HL-60 (cell line): ENCODE measurements around the gene CSMD2.

Source experiments
- DNase-seq, 2 experiments: peaks; one replicate each; pipeline ENCODE4 v3.0.0-alpha.2; 2010 to 2020; ENCODE audit warnings: low read depth in 1 of 2, low spot score in 1 of 2
- H3K27ac ChIP-seq: fragments of 250-450 bp; sonication (Bioruptor Pico); replicated peaks from 2 replicates; pipeline ENCODE4 v1.5.1; 2020; ENCODE audit warnings: mild to moderate bottlenecking, moderate library complexity
- H3K27me3 ChIP-seq: fragments of 250-450 bp; sonication (Bioruptor Pico); 2 replicates; pipeline ENCODE4 v1.5.1; 2021; ENCODE audit warnings: mild to moderate bottlenecking, moderate library complexity; ENCODE audit not compliant: insufficient read depth, poor library complexity, severe bottlenecking
- H3K4me3 ChIP-seq: replicated peaks from 2 replicates; pipeline ENCODE4 v1.5.1; 2011; ENCODE audit warnings: mild to moderate bottlenecking, control low read depth, low read length; ENCODE audit not compliant: insufficient read depth
- CTCF ChIP-seq: IDR thresholded peaks from one replicate; pipeline ENCODE4 v1.5.1; 2011; ENCODE audit warnings: low read length, control low read depth, inconsistent platforms; ENCODE audit not compliant: insufficient read depth
- GABPA ChIP-seq: IDR thresholded peaks from 2 replicates; pipeline ENCODE4 v1.6.1; 2012; ENCODE audit warnings: low read depth
- POLR2AphosphoS5 ChIP-seq: IDR thresholded peaks from 2 replicates; pipeline ENCODE4 v1.6.1; 2012; ENCODE audit warnings: low read depth
- REST ChIP-seq: IDR thresholded peaks from 2 replicates; pipeline ENCODE4 v1.6.1; 2012; ENCODE audit warnings: low read depth; ENCODE audit not compliant: insufficient replicate concordance
- SPI1 ChIP-seq: IDR thresholded peaks from 2 replicates; pipeline ENCODE4 v1.6.1; 2012; ENCODE audit warnings: low read depth, mild to moderate bottlenecking, borderline replicate concordance

CSMD2 gene

GRCh38 chr1:33712186-33712585 is 452.8 kb downstream of the CSMD2 start:
- TF ChIP-seq CTCF, result no peak
- no peak for TF ChIP-seq SPI1
- no peak for TF ChIP-seq POLR2AphosphoS5
- no peak for TF ChIP-seq GABPA
- no peak for TF ChIP-seq REST
- Histone ChIP-seq H3K27me3 (no peaks in the 10 kb centered on the region), H3K27ac (no peak overlapping the region), H3K4me3 (no peak overlapping the region)
- no peak for DNase-seq

- Histone ChIP-seq H3K27ac (no peak overlapping the region), H3K4me3 (no peak overlapping the region), H3K27me3 (no peaks in the 10 kb centered on the region)
- no peak for DNase-seq
- TF ChIP-seq SPI1, result no peak
- no peak for TF ChIP-seq GABPA
- TF ChIP-seq POLR2AphosphoS5, result no peak
- no peak for TF ChIP-seq REST
- no peak for TF ChIP-seq CTCF
These were observed 453.5 kb downstream of the CSMD2 start for GRCh38 chr1:33711511-33711910.

- no peak for DNase-seq
- Histone ChIP-seq H3K4me3 (no peak overlapping the region), H3K27me3 (no peaks in the 10 kb centered on the region), H3K27ac (no peak overlapping the region)
- TF ChIP-seq REST (no peak), SPI1 (no peak)
These were observed 454.1 kb downstream of the CSMD2 start for GRCh38 chr1:33710967-33711366.
